Panc1 (cell line): ENCODE data around the gene CPEB1. TPM values are rescaled to one million over a fixed set of nuclear protein-coding genes. Genes with fewer than 3 reads are reported as not detected.

Experiments used
- ATAC-seq: fragments of 200-7000 bp; cut with Tn5 transposase; 2 replicates; pipeline ENCODE4 v1.9.1; 2020; ENCODE audit warnings: mild to moderate bottlenecking, moderate library complexity
- BruUV-seq: library from RNA; stranded (reverse); fragments of 400-500 nt; replicated peaks from 2 replicates; lab custom pipeline; 2021; lab: Mats Ljungman, UMichigan
- CTCF ChIA-PET: fragments of 300-600 bp; sonication (Branson Sonifier 250); formaldehyde crosslinking; loops from one replicate; lab custom pipeline; 2022; ENCODE audit warnings: antibody characterized with exemption; lab: Charles Lee
- POLR2A ChIA-PET: fragments of 300-600 bp; sonication (Branson Sonifier 250); formaldehyde crosslinking; loops from one replicate; lab custom pipeline; 2022; ENCODE audit warnings: antibody characterized with exemption; lab: Charles Lee
- DNase-seq: peaks from one replicate; pipeline ENCODE4 v3.0.0-alpha.2; 2010; ENCODE audit warnings: low read depth, low spot score
- H3K27ac ChIP-seq: 2 replicates; pipeline ENCODE4 v1.5.1; 2011; ENCODE audit warnings: mild to moderate bottlenecking, low read length, inconsistent platforms
- H3K27me3 ChIP-seq: fragments of 200-500 bp; sonication (Bioruptor generic); 2 replicates; pipeline ENCODE4 v1.6.0; 2014; ENCODE audit warnings: low read length, inconsistent platforms; ENCODE audit not compliant: control insufficient read depth, insufficient read depth
- H3K36me3 ChIP-seq: fragments of 200-500 bp; sonication (Bioruptor generic); 2 replicates; pipeline ENCODE4 v1.5.1; 2014; ENCODE audit warnings: inconsistent platforms, mild to moderate bottlenecking, low read length, moderate library complexity; ENCODE audit not compliant: control insufficient read depth, insufficient read depth
- H3K4me1 ChIP-seq: 2 replicates; pipeline ENCODE4 v1.5.1; 2011; ENCODE audit warnings: inconsistent platforms, mild to moderate bottlenecking, low read length, moderate library complexity; ENCODE audit not compliant: control insufficient read depth, insufficient read depth
- H3K4me3 ChIP-seq, 2 experiments: 2 replicates each; pipeline ENCODE4 v1.5.1; 2011 to 2012; ENCODE audit warnings: low read depth in 2 of 2, low read length in 2 of 2, mild to moderate bottlenecking in 2 of 2, inconsistent platforms in 1 of 2, moderate library complexity in 1 of 2
- H3K9me3 ChIP-seq: fragments of 200-500 bp; sonication (Bioruptor generic); 2 replicates; pipeline ENCODE4 v1.5.1; 2014; ENCODE audit warnings: low read depth, mild to moderate bottlenecking, inconsistent platforms, low read length, moderate library complexity; ENCODE audit not compliant: control insufficient read depth, insufficient read depth
- CTCF ChIP-seq: fragments of 450-650 bp; IDR thresholded peaks from 2 replicates; pipeline ENCODE4 v1.5.1; 2017; ENCODE audit warnings: mild to moderate bottlenecking
- POLR2AphosphoS5 ChIP-seq: IDR thresholded peaks from 2 replicates; pipeline ENCODE4 v1.6.1; 2012; ENCODE audit warnings: mild to moderate bottlenecking, low read depth, low read length, moderate library complexity
- REST ChIP-seq, 2 experiments: IDR thresholded peaks; 2 replicates each; pipeline ENCODE4 v1.6.1; 2011 to 2012; ENCODE audit warnings: low read depth in 2 of 2, control low read depth in 1 of 2, low read length in 1 of 2, mild to moderate bottlenecking in 1 of 2, moderate library complexity in 1 of 2; ENCODE audit not compliant: insufficient read depth in 1 of 2
- SIN3A ChIP-seq: IDR thresholded peaks from 2 replicates; pipeline ENCODE4 v1.6.1; 2012; ENCODE audit warnings: low read depth, mild to moderate bottlenecking, low read length, moderate library complexity, borderline replicate concordance; ENCODE audit not compliant: insufficient read depth
- TCF7L2 ChIP-seq: IDR thresholded peaks from 2 replicates; pipeline ENCODE4 v1.6.1; 2011; ENCODE audit warnings: mild to moderate bottlenecking, low read depth, low read length, inconsistent platforms
- in situ Hi-C: cut with HindIII; loops from 2 replicates; pipeline ENCODE4 v1.10.0; 2016; ENCODE audit warnings: low sequenced_read_pairs, low pct_unique_long_range_greater_than_20kb
- intact Hi-C: fragments of 100-400 bp; cut with micrococcal nuclease; formaldehyde crosslinking; loops from one replicate; pipeline ENCODE4 v1.10.0; 2022; ENCODE audit not compliant: unreplicated experiment
- total RNA-seq: library from RNA; stranded (reverse); gene quantifications from one replicate; pipeline ENCODE4 v1.2.1, GENCODE V29; 2021; ENCODE audit not compliant: unreplicated experiment

Gene CPEB1
- total RNA-seq, 1 experiment from 2014 or later = 19.5 TPM

- Histone ChIP-seq H3K36me3 (peaks cover 14% of the 10 kb centered on the region), H3K4me1 (peaks cover 7% of the 10 kb centered on the region), H3K4me3 (no peak overlapping the region), H3K27ac (no peak overlapping the region), H3K9me3 (no peaks in the 10 kb centered on the region), H3K27me3 (no peaks in the 10 kb centered on the region)
- POLR2A ChIA-PET = no interaction called here
- BruUV-seq = no TSS peak
- TF ChIP-seq REST (IDR thresholded peaks at IDR 0.05; ENCODE audit: insufficient read depth in 1 of 2, low read depth in 2 of 2, low read length in 1 of 2) (no peak), SIN3A (no peak), POLR2AphosphoS5 (no peak), TCF7L2 (no peak), CTCF (no peak)
- DNase-seq (no peak), ATAC-seq (no peak)
- intact Hi-C loops (loop anchor here (10.0 kb wide), 1 partner anchor 202 kb away; no protein-coding TSS in a partner anchor), in situ Hi-C loops (no loop called here)
- CTCF ChIA-PET = interaction anchor here (0.7 kb wide), 2 partner anchors 307 to 957 kb away, joined by 5 to 10 read pairs; no protein-coding TSS in a partner anchor
Measured at GRCh38 chr15:82543160-82543559, 104.0 kb downstream of the CPEB1 start.

- intact Hi-C loops = loop anchor here (2.0 to 10.0 kb wide), 2 partner anchors 204 to 460 kb away; no protein-coding TSS in a partner anchor
- ChIA-PET POLR2A (interaction anchor here (0.6 to 1.0 kb wide), 2 partner anchors 102 to 149 kb away, joined by 3 read pairs; no protein-coding TSS in a partner anchor), CTCF (interaction anchor here (1.9 kb wide), 1 partner anchor 10 kb away, joined by 5 read pairs; no protein-coding TSS in a partner anchor)
- H3K4me1 ChIP-seq = peaks cover 15% of the 10 kb centered on the region
- peak overlapping the region; percentile 94 to 97 for H3K4me3 ChIP-seq
- H3K27ac ChIP-seq = peak overlapping the region; percentile 96
- no peaks in the 10 kb centered on the region for H3K27me3 ChIP-seq
- BruUV-seq = TSS peak; percentile 98
- TF ChIP-seq TCF7L2 = no peak
- no peak for TF ChIP-seq POLR2AphosphoS5
- no peak for TF ChIP-seq CTCF
- H3K36me3 ChIP-seq = peaks cover 30% of the 10 kb centered on the region
- H3K9me3 ChIP-seq = no peaks in the 10 kb centered on the region
- no peak for DNase-seq
- peak; percentile 23 for ATAC-seq
- in situ Hi-C loops = no loop called here
Measured at GRCh38 chr15:82540984-82541431, 106.2 kb downstream of the CPEB1 start.
